ENCODE measurements around the gene CHMP4A. TPM values are rescaled to one million over a fixed set of nuclear protein-coding genes. Genes with fewer than 3 reads are reported as not detected.

The CHMP4A gene
- total RNA-seq, 1 experiment from 2014 or later = 32.7 TPM

DNA sequence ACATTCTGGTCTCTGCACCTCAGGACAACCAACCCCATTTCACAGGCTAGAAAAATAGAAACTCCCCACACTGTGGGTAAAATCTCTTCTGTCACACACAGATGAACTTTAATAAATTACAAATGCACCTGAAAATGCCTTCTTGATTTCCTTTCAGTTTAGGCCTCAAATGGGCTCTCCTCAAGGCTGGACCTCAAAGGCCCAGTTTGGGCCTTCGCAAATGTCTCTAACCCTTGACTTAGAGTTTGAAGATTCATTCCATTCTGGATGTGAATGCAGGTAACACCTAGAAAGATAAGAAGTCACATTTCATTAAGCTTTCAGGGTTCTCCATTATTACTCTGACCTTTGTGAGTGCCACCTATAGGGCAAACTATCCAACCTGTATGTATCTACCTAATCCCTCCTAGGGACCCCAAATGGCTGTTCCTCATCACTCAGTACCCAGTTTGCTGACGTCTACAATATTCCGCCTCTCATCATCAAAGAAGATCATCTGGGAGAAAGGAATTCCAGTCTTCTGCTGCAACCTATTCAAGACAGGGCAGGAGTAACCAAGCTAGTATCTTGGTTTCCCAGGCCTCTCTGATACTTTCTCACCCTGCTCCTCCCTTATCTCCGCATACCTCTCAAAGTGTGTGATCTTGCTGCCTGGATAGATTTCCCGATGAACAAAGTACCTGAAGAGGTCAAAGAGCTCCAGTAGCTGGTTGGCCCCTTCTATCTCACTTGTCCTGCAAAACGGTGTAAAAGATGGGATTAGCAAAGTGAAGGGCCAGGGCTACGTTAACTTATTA lies 776 bp upstream of the CHMP4A start:
- POLR2A ChIA-PET = interaction anchor here (0.6 to 2.1 kb wide), 17 partner anchors 9 to 581 kb away, joined by 3 to 21 read pairs (median 5); partner anchors contain the start of genes DCAF11, EMC9, IPO4 and IRF9
- H3K9me3 Mint-ChIP-seq = no peaks in the 10 kb centered on the region
- CTCF ChIA-PET = interaction anchor here (0.9 to 2.7 kb wide), 15 partner anchors 8 to 217 kb away, joined by 3 to 15 read pairs (median 8); partner anchors contain the start of genes CIDEB, DCAF11, DHRS1 and IPO4
- peaks cover 30% of the 10 kb centered on the region for H3K36me3 Mint-ChIP-seq
- no peaks in the 10 kb centered on the region; the same call in 1 of the 2 replicates for H3K27me3 Mint-ChIP-seq (ENCODE audit: low read depth)
- no peak for DNase-seq (ENCODE audit: low spot score)
- ATAC-seq = no peak
- peak overlapping the region; percentile 96 for H3K4me3 Mint-ChIP-seq
- peak overlapping the region; percentile 99 for H3K27ac Mint-ChIP-seq
- H3K4me1 Mint-ChIP-seq = peaks cover 23% of the 10 kb centered on the region
- TF ChIP-seq MXD4 (CRISPR knock-in tag; IDR thresholded peaks at IDR 0.05; ENCODE audit: borderline replicate concordance) (no peak), MYBL2 (CRISPR knock-in tag; IDR thresholded peaks at IDR 0.05) (no peak), EMX1 (CRISPR knock-in tag; IDR thresholded peaks at IDR 0.05) (no peak), ZNF263 (CRISPR knock-in tag; IDR thresholded peaks at IDR 0.05; ENCODE audit: low read depth) (no peak), ZNF138 (CRISPR knock-in tag; conservative IDR thresholded peaks at IDR 0.05) (no peak), TEAD1 (CRISPR knock-in tag; IDR thresholded peaks at IDR 0.05) (no peak), PRRX2 (CRISPR knock-in tag; IDR thresholded peaks at IDR 0.05) (no peak)
- TF ChIP-seq, protein P1, sequence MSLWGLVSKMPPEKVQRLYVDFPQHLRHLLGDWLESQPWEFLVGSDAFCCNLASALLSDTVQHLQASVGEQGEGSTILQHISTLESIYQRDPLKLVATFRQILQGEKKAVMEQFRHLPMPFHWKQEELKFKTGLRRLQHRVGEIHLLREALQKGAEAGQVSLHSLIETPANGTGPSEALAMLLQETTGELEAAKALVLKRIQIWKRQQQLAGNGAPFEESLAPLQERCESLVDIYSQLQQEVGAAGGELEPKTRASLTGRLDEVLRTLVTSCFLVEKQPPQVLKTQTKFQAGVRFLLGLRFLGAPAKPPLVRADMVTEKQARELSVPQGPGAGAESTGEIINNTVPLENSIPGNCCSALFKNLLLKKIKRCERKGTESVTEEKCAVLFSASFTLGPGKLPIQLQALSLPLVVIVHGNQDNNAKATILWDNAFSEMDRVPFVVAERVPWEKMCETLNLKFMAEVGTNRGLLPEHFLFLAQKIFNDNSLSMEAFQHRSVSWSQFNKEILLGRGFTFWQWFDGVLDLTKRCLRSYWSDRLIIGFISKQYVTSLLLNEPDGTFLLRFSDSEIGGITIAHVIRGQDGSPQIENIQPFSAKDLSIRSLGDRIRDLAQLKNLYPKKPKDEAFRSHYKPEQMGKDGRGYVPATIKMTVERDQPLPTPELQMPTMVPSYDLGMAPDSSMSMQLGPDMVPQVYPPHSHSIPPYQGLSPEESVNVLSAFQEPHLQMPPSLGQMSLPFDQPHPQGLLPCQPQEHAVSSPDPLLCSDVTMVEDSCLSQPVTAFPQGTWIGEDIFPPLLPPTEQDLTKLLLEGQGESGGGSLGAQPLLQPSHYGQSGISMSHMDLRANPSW (CRISPR knock-in tag; conservative IDR thresholded peaks at IDR 0.05; ENCODE audit: low read depth) = no peak
- TF ChIP-seq, protein P2, sequence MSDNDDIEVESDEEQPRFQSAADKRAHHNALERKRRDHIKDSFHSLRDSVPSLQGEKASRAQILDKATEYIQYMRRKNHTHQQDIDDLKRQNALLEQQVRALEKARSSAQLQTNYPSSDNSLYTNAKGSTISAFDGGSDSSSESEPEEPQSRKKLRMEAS (CRISPR knock-in tag; IDR thresholded peaks at IDR 0.05) = no peak
- TF ChIP-seq, protein P3, sequence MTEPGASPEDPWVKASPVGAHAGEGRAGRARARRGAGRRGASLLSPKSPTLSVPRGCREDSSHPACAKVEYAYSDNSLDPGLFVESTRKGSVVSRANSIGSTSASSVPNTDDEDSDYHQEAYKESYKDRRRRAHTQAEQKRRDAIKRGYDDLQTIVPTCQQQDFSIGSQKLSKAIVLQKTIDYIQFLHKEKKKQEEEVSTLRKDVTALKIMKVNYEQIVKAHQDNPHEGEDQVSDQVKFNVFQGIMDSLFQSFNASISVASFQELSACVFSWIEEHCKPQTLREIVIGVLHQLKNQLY (CRISPR knock-in tag; IDR thresholded peaks at IDR 0.05) = no peak
- TF ChIP-seq, protein P4, sequence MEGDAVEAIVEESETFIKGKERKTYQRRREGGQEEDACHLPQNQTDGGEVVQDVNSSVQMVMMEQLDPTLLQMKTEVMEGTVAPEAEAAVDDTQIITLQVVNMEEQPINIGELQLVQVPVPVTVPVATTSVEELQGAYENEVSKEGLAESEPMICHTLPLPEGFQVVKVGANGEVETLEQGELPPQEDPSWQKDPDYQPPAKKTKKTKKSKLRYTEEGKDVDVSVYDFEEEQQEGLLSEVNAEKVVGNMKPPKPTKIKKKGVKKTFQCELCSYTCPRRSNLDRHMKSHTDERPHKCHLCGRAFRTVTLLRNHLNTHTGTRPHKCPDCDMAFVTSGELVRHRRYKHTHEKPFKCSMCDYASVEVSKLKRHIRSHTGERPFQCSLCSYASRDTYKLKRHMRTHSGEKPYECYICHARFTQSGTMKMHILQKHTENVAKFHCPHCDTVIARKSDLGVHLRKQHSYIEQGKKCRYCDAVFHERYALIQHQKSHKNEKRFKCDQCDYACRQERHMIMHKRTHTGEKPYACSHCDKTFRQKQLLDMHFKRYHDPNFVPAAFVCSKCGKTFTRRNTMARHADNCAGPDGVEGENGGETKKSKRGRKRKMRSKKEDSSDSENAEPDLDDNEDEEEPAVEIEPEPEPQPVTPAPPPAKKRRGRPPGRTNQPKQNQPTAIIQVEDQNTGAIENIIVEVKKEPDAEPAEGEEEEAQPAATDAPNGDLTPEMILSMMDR (IDR thresholded peaks at IDR 0.05) = no peak
- TF ChIP-seq, protein P5, sequence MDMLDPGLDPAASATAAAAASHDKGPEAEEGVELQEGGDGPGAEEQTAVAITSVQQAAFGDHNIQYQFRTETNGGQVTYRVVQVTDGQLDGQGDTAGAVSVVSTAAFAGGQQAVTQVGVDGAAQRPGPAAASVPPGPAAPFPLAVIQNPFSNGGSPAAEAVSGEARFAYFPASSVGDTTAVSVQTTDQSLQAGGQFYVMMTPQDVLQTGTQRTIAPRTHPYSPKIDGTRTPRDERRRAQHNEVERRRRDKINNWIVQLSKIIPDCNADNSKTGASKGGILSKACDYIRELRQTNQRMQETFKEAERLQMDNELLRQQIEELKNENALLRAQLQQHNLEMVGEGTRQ (CRISPR knock-in tag; IDR thresholded peaks at IDR 0.05) = no peak

DNA sequence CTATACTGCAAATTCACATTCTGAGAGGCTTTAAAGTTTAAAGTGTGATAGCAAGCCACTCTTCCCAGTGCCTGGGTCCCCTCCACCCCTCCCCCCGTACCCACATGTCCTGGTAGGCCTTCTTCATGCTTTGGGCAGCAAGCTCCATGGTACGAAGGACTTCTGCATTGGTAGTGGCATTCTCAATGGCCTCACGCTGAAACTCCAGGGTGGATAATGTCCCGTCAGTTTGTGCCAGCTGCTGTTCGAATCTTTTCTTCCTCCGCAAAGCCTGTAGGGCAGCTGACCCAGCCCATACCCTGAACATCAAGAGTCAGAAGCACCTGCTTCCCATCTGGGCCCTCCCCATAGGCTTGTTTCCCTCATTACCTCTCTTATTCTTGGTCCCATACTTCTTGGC lies 2.0 kb downstream of the CHMP4A start:
- ChIA-PET CTCF (no interaction called here), POLR2A (interaction anchor here (1.6 kb wide), 1 partner anchor 16 kb away, joined by 4 read pairs; the partner anchor contains the start of gene TM9SF1)
- Mint-ChIP-seq H3K27ac (peak overlapping the region; percentile 60), H3K4me1 (peaks cover 22% of the 10 kb centered on the region), H3K4me3 (peak overlapping the region; percentile 96; the same call in 1 of the 2 replicates), H3K36me3 (peaks cover 45% of the 10 kb centered on the region), H3K9me3 (no peaks in the 10 kb centered on the region), H3K27me3 (ENCODE audit: low read depth) (no peaks in the 10 kb centered on the region; the same call in 1 of the 2 replicates)
- DNase-seq (ENCODE audit: low spot score) (no peak), ATAC-seq (no peak)
- TF ChIP-seq, protein P6, sequence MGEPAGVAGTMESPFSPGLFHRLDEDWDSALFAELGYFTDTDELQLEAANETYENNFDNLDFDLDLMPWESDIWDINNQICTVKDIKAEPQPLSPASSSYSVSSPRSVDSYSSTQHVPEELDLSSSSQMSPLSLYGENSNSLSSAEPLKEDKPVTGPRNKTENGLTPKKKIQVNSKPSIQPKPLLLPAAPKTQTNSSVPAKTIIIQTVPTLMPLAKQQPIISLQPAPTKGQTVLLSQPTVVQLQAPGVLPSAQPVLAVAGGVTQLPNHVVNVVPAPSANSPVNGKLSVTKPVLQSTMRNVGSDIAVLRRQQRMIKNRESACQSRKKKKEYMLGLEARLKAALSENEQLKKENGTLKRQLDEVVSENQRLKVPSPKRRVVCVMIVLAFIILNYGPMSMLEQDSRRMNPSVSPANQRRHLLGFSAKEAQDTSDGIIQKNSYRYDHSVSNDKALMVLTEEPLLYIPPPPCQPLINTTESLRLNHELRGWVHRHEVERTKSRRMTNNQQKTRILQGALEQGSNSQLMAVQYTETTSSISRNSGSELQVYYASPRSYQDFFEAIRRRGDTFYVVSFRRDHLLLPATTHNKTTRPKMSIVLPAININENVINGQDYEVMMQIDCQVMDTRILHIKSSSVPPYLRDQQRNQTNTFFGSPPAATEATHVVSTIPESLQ (CRISPR knock-in tag; IDR thresholded peaks at IDR 0.05) = no peak
- TF ChIP-seq, protein P7, sequence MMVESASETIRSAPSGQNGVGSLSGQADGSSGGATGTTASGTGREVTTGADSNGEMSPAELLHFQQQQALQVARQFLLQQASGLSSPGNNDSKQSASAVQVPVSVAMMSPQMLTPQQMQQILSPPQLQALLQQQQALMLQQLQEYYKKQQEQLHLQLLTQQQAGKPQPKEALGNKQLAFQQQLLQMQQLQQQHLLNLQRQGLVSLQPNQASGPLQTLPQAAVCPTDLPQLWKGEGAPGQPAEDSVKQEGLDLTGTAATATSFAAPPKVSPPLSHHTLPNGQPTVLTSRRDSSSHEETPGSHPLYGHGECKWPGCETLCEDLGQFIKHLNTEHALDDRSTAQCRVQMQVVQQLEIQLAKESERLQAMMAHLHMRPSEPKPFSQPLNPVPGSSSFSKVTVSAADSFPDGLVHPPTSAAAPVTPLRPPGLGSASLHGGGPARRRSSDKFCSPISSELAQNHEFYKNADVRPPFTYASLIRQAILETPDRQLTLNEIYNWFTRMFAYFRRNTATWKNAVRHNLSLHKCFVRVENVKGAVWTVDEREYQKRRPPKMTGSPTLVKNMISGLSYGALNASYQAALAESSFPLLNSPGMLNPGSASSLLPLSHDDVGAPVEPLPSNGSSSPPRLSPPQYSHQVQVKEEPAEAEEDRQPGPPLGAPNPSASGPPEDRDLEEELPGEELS (CRISPR knock-in tag; IDR thresholded peaks at IDR 0.05) = no peak
- TF ChIP-seq FOXK1 (CRISPR knock-in tag; IDR thresholded peaks at IDR 0.05) (no peak), GABPB1 (CRISPR knock-in tag; IDR thresholded peaks at IDR 0.05) (no peak), NR1H2 (CRISPR knock-in tag; IDR thresholded peaks at IDR 0.05) (no peak)
